Rectal smooth muscle tissue (tissue), 1 donor: Measurements from ENCODE around the gene VWA3B.
"Not testable (repeated sequence)": the region's sequence is repeated elsewhere in the genome, so short reads cannot be mapped to it uniquely, and the experiment has no call there.

ENCODE experiments used
- H3K27ac ChIP-seq: one replicate; pipeline ENCODE4 v1.7.0; 2013; ENCODE audit warnings: low read depth, low read length, inconsistent platforms
- H3K27me3 ChIP-seq: one replicate; pipeline ENCODE4 v1.7.0; 2013; ENCODE audit warnings: low read length; ENCODE audit not compliant: control insufficient read depth, insufficient read depth
- H3K36me3 ChIP-seq: one replicate; pipeline ENCODE4 v1.7.0; 2013; ENCODE audit warnings: low read length; ENCODE audit not compliant: control insufficient read depth, insufficient read depth
- H3K4me1 ChIP-seq: one replicate; pipeline ENCODE4 v1.7.0; 2013; ENCODE audit warnings: low read length; ENCODE audit not compliant: control insufficient read depth, insufficient read depth
- H3K4me3 ChIP-seq: one replicate; pipeline ENCODE4 v1.7.0; 2013; ENCODE audit warnings: low read length
- H3K9ac ChIP-seq: one replicate; pipeline ENCODE4 v1.7.0; 2013; ENCODE audit warnings: low read length

VWA3B gene

DNA sequence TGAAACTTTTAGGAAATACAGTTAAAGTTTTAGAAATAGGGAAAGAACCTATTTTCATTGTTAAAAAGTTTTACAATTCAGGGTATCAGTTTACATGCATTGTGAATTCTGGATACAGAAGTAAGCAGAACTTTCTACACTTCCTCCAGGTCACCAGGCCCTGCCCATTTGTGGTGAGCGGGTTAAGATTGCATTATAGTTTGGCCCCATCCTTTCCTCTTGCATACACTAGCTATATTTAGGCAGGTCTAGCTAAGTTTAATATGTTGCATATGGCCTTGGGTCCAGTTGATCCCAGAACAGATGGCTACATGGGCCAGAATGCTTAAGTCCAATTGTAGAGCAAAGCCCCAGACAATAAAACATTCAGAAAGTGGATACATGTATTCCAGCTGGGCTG lies 4.8 kb downstream of the VWA3B start:
- H3K27me3 ChIP-seq: no peaks in the 10 kb centered on the region
- no peak overlapping the region for H3K4me3 ChIP-seq
- H3K4me1 ChIP-seq: no peaks in the 10 kb centered on the region
- H3K36me3 ChIP-seq: no peaks in the 10 kb centered on the region
- H3K27ac ChIP-seq: no peak overlapping the region
- H3K9ac ChIP-seq: no peak overlapping the region

DNA sequence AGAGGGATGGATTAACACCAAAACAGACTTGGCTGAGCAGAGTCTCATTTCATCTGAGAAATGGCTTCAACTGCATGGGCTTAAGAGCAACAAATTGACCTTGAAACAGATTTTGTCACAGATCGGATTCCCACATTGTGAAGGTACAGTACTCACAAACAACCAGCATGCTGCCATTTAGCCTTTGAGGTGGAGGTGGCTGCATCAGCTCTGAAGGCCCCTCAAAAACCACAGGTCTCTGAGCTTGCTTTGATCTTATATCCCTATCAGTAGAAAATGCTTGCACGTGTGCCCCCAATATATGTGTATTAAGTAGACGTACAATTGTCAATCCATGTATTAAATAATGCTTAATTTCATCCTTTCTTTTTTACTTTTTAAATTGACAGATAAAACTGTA lies 6.2 kb downstream of the VWA3B start:
- no peaks in the 10 kb centered on the region for H3K4me1 ChIP-seq
- H3K9ac ChIP-seq: no peak overlapping the region
- H3K27me3 ChIP-seq: no peaks in the 10 kb centered on the region
- H3K4me3 ChIP-seq: no peak overlapping the region
- H3K36me3 ChIP-seq: no peaks in the 10 kb centered on the region
- no peak overlapping the region for H3K27ac ChIP-seq

DNA sequence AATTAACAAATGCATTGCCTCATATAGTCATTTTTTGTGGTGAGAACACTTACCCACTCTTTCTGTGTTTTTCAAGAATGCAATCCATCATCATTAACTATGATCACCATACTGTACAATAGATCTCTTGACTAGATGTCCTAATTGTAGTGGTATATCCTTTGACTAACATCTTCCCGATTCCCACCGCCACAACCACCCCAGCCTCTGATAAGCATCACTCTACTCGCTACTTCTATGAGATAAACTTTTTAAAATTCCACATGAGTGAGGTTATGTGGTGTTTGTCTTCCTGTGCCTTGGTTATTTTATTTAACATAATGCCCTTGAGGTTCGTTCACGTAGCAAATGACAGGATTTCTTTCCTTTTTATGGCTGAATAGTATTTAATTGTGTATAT lies 6.6 kb downstream of the VWA3B start:
- H3K4me3 ChIP-seq: no peak overlapping the region
- no peak overlapping the region for H3K27ac ChIP-seq
- no peaks in the 10 kb centered on the region for H3K4me1 ChIP-seq

DNA sequence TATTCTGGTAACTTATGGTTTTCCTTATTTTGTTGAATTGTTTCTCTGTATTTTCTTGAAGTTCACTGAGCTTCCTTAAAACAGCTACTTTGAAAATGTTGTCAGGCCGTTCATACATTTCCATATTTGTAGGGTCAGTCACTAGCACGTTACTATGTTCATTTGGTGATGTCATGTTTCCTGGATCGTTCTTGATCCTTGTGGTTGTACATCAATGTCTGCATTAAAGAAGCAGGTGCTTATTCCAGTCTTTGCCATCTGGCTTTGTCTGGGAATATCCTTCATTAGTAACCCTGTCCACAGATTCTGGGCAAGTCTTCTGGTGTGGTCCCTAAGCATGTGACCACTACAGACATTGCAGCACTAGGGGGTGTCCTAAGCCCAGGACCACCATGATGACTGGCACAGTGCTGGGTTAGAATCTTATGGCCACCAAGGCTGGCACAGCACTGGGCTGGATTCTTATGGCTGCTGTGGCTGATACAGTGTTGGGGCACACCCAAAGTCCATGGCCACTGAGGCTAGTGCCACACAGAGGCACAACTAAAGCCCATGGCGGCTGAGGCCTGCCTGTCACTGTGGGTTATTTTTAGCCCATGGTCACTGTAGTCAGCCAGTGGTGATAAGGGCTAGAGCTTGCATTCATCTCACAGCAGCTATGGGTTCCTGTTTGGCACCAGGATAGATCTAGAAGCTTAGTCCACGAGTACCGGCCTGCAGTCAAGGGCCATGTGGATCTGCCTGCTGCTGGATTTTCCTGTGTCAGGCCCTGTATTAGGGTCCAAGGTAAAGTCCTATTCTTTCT lies 13.2 kb downstream of the VWA3B start:
- Histone ChIP-seq H3K27ac (no peak overlapping the region), H3K4me3 (no peak overlapping the region), H3K9ac (no peak overlapping the region), H3K4me1 (no peaks in the 10 kb centered on the region), H3K36me3 (no peaks in the 10 kb centered on the region), H3K27me3 (no peaks in the 10 kb centered on the region)

More for the DNA sequence above, 6.6 kb downstream of the VWA3B start:
- Histone ChIP-seq H3K36me3 (no peaks in the 10 kb centered on the region), H3K9ac (no peak overlapping the region), H3K27me3 (no peaks in the 10 kb centered on the region)

DNA sequence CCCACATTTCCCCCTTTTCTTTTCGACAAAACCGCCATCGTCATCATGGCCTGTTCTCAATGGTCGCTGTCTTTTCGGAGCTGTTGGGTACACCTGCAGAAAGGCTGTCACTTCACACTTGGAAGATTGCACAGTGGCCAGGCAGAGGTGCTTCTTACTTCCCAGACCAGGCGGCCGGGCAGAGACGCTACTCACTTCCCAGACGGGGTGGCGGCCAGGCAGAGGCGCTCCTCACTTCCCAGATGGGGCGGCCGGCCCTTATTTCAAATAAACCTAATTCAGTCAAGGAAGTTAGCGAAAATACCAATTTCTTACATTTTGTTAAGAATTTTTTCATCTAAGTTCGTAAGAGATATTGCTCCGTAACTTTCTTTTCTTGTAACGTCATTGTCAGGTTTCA lies 15.3 kb downstream of the VWA3B start:
- H3K36me3 ChIP-seq, H3K4me3 ChIP-seq, H3K27me3 ChIP-seq, H3K27ac ChIP-seq, H3K9ac ChIP-seq, H3K4me1 ChIP-seq: not testable (repeated sequence)

DNA sequence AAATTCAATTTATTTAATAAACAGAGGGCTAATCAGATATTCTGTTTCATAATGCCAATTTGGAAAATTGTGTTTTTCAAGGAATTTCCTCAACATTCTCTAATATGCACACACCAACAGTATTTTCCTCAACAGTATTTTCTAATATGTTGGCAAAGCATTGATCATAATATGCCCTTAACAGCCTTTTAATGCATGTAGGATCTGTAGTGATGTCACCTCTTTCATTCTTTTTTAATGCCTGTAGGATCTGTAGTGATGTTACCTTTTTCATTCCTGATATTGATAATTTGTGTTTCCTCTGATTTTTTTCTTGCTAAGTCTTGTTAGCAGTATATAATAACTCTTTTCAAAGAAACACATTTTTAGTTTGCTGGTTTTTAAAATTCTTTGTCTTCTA lies 15.9 kb downstream of the VWA3B start:
- H3K4me1 ChIP-seq: no peaks in the 10 kb centered on the region
- no peaks in the 10 kb centered on the region for H3K36me3 ChIP-seq
- no peak overlapping the region for H3K9ac ChIP-seq
- H3K27me3 ChIP-seq: no peaks in the 10 kb centered on the region
- no peak overlapping the region for H3K27ac ChIP-seq
- H3K4me3 ChIP-seq: no peak overlapping the region

DNA sequence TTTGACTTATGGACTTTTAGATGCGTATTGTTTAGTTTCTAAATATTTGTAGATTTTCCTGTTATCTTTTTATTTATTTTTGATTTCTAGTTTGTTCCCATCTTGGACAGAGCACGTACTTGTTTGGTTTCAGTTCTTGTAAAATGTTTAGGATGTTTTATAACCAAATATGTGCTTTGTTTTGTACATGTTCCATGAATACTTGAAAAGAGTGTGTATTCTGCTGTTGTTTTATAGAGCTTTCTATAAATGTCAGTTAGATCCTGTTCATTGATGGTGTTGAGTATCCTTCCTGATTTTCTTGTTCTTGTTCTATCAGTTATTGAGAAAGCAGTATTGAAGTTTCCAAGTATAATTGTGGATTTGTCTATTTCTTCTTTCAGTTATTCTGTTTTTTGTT lies 21.1 kb downstream of the VWA3B start:
- H3K9ac ChIP-seq: no peak overlapping the region
- H3K36me3 ChIP-seq: no peaks in the 10 kb centered on the region
- H3K27me3 ChIP-seq: no peaks in the 10 kb centered on the region
- H3K4me1 ChIP-seq: no peaks in the 10 kb centered on the region
- no peak overlapping the region for H3K27ac ChIP-seq
- H3K4me3 ChIP-seq: no peak overlapping the region

DNA sequence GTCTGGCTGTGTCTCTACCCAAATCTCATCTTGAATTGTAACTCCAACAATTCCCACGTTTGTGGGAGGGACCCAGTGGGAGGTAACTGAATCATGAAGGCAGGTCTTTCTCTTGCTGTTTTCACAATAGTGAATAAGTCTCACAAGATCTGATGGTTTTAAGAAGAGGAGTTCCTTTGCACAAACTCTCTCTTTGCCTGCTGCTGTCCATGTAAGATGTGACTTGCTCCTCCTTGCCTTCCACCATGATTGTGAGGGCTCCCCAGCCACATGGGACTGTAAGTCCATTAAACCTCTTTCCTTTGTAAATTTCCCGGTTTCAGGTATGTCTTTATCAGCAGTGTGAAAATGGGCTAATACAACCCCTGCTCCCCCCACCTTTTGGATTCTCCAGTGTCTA lies 23.8 kb downstream of the VWA3B start:
- Histone ChIP-seq H3K27ac (no peak overlapping the region), H3K4me3 (no peak overlapping the region), H3K4me1 (no peaks in the 10 kb centered on the region), H3K36me3 (no peaks in the 10 kb centered on the region), H3K27me3 (no peaks in the 10 kb centered on the region), H3K9ac (no peak overlapping the region)

DNA sequence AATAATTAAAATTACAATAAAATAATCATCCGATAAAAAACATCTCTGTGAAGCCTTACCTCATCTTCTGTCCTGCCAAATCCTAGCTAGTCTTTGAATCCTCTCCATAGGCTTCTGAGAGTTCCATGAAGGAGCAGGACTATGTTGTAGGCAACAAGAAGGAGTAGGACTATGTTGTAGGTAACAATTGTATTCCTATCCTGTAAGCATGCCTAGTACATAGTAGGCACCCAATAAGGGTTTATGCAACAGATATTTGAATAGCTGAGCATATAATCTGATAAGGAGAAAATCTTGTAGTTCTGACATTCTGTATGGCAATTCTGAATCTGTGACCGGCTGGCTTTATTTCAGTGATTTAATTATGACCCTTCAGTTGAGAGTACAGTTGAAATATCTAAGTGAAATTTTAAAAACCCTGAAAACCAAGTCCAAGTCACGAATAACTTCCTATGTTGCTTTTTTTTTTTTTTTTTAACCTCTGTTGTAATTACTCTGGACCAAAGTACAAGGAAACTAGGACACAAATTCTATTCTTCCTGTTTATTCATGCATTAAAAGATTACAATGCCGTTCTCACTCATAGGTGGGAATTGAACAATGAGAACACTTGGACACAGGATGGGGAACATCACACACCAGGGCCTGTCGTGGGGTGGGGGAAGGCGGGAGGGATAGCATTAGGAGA lies 27.8 kb downstream of the VWA3B start:
- Histone ChIP-seq H3K27me3 (no peaks in the 10 kb centered on the region), H3K27ac (no peak overlapping the region), H3K4me1 (no peaks in the 10 kb centered on the region), H3K36me3 (no peaks in the 10 kb centered on the region), H3K9ac (no peak overlapping the region), H3K4me3 (no peak overlapping the region)

DNA sequence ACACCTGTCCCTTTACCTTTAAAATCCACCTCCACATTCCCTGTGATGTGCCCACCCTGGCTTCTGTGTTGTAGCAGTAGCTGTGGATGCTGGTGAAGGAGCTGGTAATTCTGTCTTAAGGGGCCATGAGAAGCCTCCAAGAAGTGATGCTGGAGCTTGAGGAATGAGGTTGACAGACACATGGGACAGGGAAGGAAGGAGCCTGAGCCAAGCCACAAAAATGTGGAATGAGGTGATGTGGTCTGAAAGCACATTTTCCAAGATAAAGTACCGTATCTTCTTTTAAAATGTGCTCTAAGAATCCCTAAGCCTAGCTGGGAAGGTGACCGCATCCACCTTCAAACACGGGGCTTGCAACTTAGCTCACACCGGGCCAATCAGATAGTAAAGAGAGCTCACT lies 31.2 kb downstream of the VWA3B start:
- H3K4me3 ChIP-seq: no peak overlapping the region
- no peak overlapping the region for H3K27ac ChIP-seq

DNA sequence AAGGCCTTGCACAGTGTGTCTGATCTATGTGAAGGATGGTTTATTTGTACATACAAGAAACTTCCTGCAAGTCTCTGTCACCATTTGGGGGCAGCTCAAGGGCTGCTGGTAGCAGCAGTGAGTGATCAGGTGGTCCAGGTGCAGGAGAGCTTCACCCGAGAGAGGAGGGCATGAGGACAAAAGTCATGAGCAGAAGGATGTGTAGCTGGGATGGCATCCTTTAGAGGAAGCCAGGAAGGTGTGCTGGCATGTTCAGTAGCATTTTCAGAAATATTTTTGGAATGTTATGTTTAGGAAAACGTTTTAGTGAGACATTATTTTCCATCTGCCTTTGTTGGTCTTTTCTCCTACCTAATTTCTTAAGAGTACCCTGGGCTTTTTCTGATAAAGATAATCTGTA lies 31.9 kb downstream of the VWA3B start:
- H3K4me1 ChIP-seq: no peaks in the 10 kb centered on the region
- H3K4me3 ChIP-seq: no peak overlapping the region
- no peak overlapping the region for H3K27ac ChIP-seq
- no peaks in the 10 kb centered on the region for H3K27me3 ChIP-seq
- H3K9ac ChIP-seq: no peak overlapping the region
- no peaks in the 10 kb centered on the region for H3K36me3 ChIP-seq

More for the DNA sequence above, 31.2 kb downstream of the VWA3B start:
- Histone ChIP-seq H3K36me3 (no peaks in the 10 kb centered on the region), H3K4me1 (no peaks in the 10 kb centered on the region), H3K9ac (no peak overlapping the region), H3K27me3 (no peaks in the 10 kb centered on the region)

DNA sequence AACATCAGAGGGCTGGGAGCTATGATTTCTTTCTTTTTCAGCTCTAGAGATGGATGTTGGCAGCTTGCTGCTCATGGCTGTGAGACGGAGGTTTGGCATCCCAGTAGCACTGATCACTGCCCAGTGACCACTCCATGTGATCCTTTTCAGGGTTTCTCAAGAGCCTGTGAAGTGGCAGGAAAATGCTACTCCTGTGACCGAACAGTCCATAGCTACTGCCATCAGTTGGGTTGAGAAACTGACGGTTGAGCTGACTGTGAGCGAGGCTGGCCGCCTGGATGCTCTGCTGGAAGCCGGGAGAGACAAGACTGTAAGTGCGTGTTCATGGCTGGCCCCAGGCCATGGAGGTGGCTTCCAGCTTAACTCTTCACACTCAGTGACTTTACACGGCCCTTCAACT lies 34.2 kb downstream of the VWA3B start:
- no peak overlapping the region for H3K27ac ChIP-seq
- no peak overlapping the region for H3K9ac ChIP-seq
- no peak overlapping the region for H3K4me3 ChIP-seq
- no peaks in the 10 kb centered on the region for H3K4me1 ChIP-seq
- no peaks in the 10 kb centered on the region for H3K27me3 ChIP-seq
- no peaks in the 10 kb centered on the region for H3K36me3 ChIP-seq

DNA sequence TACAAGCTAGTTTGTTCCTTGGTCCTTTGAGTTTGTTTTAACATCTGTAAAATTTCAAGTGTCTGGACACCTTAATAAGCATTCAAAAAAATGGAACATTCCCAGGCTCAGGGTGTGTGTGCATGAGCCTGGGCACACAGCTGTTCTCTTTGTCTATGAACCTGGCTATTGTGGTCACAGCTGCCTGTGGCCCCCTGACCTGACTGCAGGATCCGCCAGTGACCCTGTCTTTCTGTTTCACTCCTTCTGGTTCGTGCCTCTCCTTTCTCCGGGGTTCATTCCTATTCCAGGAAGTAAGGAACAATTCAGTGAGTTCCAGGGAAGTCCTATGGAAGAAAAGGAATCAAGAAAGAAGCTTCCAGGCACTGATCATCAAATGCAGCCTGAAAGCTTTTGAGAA lies 35.6 kb downstream of the VWA3B start:
- Histone ChIP-seq H3K4me3 (no peak overlapping the region), H3K27me3 (no peaks in the 10 kb centered on the region), H3K9ac (no peak overlapping the region), H3K36me3 (no peaks in the 10 kb centered on the region), H3K4me1 (no peaks in the 10 kb centered on the region), H3K27ac (no peak overlapping the region)
